Right lobe of liver (tissue), 4 donors: ENCODE results near the gene FUOM.

Experiments used
- POLR2A ChIP-seq: fragments of 450-650 bp; IDR thresholded peaks from one replicate; pipeline ENCODE4 v1.6.1; 2017; ENCODE audit warnings: antibody characterized with exemption, mild to moderate bottlenecking
- TF ChIP-seq, protein P1 (sequence below), 4 donors: fragments of 200-600 bp in 3 of 4; fragments of 450-650 bp in 1 of 4; IDR thresholded peaks; one replicate each; pipeline versions ENCODE4 v1.5.1 to v1.8.0; 2016 to 2022; ENCODE audit warnings: antibody characterized with exemption in 4 of 4, mild to moderate bottlenecking in 2 of 4
- donor health status: DM: no; HTN: no; CAD: no.
- donor health status: DM: no; HTN: no; CAD: no.
- donor health status: DM: no; HTN: yes; CAD: no.

DNA sequence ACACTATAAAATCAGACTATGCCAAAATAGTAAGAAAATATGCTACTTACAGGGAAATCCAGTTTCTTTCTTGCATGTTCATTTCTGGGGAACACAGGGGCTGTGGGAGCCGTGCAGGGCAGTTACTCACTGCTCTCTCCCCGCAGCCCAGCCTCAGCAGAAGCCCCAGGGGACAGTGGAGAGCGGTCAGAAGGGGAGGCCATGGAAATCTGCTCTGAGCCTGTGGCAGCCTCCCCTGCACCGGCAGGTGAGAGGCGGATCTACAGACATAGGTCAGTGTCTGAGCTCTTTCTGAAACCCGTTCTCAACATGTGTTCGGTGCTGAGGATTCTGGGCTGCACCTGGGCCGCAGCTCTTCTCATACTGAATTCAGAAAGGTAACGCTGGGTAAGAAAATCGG is 46.2 kb downstream of the FUOM start:
- no peak for TF ChIP-seq POLR2A
- TF ChIP-seq, protein P1, sequence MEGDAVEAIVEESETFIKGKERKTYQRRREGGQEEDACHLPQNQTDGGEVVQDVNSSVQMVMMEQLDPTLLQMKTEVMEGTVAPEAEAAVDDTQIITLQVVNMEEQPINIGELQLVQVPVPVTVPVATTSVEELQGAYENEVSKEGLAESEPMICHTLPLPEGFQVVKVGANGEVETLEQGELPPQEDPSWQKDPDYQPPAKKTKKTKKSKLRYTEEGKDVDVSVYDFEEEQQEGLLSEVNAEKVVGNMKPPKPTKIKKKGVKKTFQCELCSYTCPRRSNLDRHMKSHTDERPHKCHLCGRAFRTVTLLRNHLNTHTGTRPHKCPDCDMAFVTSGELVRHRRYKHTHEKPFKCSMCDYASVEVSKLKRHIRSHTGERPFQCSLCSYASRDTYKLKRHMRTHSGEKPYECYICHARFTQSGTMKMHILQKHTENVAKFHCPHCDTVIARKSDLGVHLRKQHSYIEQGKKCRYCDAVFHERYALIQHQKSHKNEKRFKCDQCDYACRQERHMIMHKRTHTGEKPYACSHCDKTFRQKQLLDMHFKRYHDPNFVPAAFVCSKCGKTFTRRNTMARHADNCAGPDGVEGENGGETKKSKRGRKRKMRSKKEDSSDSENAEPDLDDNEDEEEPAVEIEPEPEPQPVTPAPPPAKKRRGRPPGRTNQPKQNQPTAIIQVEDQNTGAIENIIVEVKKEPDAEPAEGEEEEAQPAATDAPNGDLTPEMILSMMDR (IDR thresholded peaks at IDR 0.05), result no peak
